GM19193 (cell line): ENCODE measurements around the gene FBXW12.

Experiments
- POLR2A ChIP-seq: IDR thresholded peaks from 4 replicates; pipeline ENCODE4 v1.6.1; 2011; ENCODE audit not compliant: insufficient read depth, insufficient read length; ENCODE audit errors: extremely low read depth

The FBXW12 gene

DNA sequence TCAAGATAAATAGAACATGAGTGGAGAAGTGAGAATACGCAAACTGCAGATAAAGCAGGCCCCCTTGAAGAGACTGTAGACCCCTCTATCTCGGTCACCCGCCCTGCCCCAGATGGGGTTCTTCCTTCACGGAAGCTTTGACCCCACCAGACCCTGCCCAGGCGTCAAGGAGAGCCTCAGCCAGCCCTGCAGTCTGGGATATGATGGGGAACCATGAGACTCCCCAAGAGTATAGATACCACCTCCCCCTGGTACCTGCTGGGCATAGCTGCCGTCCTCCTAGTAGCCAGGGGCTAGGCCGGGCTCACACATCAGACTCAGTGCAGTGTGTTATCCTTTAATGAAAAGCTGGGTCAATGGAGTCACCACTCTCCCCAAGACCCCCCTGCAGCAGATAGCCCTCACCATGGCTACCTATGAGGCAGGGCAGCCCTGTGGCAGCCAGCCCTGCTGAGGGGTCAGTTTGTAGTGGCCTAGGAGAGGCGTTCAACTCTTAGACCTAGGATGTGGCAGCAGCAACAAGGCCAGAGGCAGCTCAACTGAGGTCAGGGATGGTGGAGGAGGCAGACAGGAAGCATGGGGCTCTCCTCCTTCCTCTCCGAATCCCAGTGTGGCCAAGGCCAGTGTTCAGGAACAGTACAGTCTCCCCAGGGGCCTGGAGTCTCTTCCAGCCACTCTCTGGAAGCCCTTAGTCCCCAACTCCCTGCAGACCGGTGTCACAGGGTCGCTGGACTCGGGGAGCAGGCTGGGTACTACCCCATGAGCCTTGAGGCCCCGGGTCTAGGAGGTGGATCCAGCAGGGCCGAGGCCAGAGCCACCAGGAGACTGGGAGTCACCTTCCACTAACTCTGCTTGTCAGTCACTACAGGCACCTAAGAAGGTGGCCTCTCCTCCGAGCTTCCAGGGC, 31.8 kb downstream of the FBXW12 start:
- TF ChIP-seq POLR2A: no peak

DNA sequence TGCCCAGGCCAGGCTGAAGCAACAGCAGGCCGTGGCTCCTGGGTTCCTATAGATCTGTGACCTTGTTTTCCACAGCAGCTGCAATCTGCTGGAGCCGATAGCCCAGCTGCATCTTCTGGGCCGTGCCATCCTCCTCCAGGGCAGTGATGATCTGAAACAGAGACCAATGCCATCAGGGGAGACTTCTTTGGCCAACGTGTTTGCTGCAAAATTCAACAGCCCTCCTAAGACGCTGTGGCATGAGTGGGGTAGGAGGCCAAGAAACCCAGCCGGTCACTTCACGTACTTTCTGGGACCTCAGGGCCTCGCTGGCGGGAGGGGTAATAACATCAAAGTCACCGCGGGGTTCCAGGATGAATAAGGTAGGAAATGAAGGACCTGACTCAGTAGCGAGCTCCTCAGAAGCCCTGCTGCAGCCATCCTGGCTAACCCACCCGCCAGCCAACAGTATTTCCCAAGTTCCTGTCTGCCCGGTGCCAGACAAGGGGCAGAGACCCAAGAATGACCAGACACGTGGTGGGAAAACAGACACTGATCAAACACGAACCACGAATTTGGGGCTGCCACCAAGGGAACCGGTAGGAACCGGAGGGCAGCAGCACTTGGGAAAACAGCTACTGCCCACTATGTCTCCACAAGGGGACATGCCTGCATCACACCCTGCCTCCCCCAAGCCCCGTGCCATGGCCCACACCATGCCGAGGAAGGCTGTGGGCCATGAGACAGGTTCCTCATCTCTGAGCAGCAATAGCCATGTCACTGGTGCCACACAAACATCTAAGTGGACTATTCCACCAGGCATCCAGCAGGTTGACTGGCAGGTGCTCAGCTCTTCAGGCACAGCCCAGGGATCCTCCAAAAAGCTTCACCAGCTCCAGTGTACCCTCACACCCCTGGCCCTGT, 32.7 kb downstream of the FBXW12 start:
- TF ChIP-seq POLR2A: no peak

DNA sequence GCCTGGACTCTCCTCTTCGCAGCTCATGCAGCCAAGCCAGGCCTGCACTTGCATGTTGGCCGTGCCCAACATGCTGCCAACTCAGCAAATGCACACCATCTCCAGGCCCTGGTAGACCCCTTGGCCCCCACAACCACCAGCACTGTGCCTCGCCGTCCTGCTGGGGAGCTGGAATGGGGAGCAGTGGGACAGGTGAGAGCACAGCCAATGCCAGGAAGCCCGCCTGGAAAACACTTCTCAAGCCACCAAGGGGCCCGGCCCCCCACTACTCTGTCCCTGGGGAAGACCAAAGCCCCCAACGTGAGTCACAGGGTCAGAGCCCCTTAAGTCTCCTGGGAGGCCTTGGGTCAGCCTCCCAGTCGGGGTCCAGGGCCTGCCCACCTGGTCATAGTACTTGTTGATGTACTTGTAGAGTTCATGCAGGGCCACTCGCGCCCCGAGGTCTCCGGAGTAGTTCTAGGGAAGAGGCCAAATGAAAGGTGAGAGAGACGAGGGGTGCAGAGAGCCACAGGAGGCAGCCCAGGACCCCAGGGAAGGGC, 33.4 kb downstream of the FBXW12 start:
- TF ChIP-seq POLR2A: no peak

DNA sequence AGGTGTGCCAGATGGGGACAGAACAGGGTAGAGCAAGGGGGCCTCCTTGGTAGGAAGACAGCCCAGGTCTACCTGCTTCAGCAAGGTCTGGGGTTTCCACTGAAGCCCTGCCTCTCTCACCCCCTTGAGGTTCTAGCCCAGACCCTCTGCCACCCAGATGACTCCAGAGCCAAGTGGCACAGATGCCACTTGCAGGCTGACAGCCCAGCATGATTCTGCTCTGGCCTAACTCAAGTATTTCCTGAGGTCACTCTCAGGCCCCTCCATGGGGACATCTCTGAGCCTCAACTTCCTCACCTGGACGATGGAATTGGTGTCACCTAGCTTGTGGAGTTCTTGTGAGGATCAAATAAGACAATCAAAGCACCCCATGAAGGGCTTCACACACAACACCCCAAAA, 34.0 kb downstream of the FBXW12 start:
- TF ChIP-seq POLR2A: no peak

DNA sequence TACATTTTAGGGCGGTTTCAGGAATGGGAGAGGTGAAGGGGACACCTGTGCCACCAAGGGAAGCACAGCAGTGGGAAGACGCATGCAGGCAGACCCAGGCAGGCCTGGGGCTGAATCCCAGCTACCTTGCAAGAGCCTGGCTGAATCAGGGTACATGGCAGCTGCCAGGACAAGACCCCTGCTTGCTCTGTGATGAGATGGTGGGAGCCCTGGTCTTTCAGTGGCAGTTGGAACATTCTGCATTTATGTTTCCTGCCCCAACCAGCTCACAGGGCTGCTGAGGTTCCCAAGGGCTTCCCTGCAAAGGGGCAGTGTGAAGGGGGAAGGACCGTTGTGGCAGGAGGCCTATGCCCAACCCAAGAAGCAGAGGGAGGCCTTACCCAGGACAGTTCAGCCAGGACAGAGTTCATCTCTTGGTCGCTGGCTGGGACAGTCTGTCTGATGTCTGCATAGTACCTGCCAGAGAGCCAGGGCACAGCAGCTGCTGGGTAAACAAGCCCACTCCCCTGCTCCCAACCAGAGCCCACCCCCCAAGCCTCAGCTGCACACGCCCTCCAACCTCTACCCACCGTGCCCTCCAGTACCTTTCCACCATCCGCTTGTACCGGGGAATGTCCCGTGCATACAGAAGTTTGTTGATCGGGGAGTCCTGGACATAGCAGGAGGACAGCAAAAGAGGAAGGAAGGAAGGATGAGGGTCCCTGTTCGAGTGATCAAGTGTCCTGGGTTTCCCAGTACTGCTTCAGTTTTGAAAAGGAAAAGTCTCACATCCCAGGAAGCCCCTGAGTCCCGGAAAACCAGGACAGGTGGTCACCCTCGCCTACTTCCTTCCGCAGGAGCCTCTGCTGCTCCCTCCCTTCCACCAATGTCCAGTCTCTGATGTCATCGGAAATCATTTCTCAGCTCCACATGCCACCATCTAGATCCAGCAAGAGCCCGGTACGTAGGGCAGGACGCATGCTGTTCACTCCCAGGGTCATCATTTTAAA, 34.7 kb downstream of the FBXW12 start:
- no peak for TF ChIP-seq POLR2A

DNA sequence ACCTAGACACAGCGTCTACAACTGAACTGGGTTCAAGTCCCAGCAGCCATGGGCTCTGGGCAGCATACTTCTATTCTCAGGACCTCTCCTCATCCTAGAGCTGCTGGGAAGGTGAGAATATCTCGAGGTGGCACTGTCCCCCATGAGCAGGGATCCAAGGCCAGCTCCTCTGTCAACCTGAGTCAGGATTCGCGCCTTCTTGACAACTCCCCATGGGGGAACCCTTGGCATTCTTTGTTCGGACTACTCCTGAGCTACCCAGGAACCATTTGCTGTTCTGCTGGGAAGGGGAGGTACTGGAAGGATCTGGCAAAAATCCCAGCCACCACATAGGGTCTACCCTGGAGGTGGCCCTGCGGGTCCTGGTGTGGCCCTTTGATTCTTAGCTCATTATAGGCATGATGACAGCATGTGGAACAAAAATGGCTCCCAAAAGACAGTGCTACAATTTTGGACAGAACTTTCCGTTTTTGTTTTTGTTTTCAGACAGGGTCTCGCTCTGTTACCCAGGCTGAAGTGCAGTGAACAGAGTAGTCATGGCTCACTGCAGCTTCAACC, 35.6 kb downstream of the FBXW12 start:
- TF ChIP-seq POLR2A: no peak

DNA sequence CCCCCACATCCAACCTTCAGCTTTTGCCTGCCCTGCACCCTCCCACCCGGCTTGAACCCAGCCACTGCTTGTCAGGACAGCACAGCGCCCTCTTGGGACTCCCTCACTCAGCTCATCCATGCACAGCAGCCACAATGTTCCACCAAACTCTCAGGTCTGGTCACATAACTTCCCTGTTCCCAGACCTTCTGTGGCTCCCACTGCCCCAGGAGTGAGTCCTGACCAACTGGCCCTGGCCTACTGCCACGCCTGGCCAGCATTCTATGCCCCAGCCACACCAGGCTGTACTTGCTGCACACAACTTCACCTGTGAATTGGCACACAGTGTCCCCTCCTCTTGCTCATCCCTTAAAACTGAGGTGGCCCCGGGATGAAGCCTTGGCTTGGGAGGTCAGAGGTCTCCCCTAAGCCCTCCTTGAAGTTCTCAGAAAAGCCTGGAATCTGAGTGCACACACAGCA, 36.8 kb downstream of the FBXW12 start:
- no peak for TF ChIP-seq POLR2A

DNA sequence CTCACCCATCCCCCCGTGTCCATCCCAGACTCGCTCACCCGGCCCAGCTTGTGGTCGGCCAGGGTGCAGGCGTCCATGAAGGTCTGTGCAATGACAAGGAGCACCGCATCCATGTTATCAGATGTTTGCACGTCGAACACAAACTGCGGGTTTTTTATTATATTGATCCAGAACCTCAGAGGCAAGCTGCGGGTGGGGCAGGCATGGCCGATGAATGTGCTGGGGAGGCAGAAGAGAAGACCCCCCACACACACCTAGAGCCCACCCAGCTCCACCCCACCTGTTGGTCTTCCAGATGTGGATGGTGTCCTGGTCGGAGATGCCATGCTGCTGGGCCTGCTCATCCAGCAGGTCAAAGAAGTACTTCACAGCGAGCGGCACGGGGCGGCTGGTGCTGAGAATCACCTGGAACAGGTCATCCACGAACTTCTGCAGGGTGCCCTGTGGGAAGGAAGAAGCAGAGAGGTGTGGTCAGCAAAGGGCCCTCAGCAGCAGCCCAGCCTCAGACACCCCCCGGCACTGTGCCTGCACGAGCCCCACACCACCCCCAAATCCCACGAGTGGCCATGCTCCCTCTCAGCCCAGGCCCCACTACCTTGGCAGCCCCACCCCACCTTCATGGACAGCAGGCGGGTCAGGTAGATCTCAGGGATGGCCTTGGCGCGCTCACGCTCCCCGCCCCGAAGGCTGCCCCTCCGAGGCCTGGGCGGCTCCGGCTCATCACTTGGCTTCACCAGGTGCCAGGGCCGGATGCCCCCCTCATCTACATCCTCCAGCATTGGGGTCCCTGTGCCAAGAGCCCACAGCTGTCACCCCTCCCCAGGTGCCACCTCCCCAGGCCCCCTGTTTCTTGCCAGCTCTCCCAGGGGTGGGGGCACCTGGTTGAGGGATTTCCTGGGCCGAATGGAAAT, 37.5 kb downstream of the FBXW12 start:
- TF ChIP-seq POLR2A: no peak

DNA sequence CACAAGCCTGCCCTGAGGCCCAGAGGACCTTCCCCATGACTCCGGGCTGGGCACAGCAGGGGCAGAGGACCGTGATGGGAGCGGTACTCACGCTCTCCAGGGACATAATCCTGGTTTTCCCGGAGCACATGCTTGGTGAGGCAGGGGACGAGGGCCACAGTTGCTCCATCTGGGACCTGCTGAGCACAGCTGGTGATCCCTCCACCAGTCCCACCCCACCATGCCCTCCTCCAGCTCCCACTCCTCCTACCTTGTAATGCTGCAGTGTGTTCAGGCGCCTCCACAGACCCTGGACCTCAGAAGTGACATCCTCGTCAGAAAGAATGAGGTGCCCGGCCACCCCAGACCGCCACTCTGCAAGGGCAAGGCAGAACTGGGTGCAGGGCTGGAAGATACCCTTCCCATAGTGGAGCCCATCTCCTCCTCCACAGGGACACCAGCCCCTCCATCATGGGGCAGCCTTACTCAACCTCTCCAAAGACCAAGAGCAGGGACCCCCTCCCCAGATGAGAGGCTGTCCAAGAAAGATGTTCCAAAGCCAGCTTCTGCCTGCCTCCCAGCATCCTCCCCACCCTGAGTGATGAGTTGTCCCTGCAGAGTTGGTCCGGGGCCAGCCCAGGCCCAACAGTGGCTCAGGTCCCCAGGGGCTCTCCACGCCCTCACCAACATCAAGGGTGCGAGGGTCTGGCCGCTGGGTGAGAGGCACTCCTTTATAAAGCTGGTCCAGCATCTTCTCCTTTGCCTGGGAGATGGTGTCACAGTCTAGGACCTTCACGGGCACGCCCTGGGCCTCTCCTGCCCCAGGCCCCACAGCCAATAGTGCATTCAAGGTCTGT, 38.4 kb downstream of the FBXW12 start:
- TF ChIP-seq POLR2A: no peak

DNA sequence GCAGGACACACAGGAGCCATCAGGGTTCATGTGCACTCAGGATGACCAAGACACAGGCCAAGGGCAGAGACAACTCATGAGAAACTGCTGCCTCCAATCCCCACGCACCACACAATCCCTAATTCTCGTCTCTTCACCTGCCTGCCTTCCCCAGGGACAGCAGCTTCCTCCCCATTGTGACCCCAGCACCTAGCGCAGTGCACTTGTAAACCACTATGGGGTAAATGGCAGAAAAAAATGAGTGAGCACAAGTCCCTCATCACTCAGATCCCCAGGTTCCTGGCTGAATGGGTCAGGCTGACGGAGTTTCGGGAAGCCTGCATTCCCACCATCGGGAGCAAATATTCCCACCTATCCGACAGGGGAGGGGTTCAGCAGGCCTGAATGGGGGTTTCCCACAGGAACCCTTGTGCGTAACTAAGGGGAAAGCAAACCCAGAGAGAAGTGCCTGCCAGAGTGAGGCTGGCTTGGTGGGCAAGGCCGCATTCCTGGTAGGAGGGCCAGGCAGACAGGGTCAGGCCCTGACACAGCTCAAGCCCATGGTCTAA, 39.1 kb downstream of the FBXW12 start:
- no peak for TF ChIP-seq POLR2A

DNA sequence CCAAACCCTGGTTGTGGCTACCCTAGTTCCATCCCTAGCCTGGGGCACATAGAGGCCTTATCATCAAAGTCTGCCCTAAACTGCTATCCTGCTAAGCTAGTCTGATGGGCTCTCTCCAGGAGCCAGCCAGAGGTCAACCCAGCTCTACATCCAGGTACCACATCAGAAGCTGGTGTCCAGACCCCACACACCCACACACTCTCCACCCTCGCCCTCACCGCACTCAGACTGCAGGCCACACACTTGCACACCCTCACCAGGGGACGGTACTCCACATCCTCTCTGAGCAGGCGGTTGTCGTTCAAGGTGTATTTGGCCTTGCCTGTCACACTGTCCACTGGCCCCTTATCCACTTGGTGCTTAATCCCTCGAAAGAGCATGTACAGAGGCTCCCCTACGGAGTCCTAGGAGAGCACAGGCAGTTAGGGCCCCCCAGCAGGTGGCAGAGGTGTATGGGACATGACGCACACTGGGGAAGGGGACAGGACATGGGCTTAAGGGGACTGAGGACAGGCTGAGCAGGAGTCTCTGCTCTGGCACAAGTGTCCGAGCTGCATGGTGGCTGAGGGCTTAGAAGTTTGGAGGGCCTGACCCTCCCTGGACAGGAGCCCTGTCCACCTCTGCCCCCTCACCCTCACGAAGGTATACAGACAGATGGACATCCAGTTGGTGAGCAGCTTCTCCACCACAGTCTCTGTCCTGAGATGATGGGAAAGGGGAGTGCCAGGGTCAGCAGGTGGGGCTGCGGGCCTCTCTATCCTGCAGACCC, 39.8 kb downstream of the FBXW12 start:
- no peak for TF ChIP-seq POLR2A
